HG02571 (cell line): ENCODE measurements around the gene CNST.
A peak's percentile ranks its signal among the peaks of the same experiment; 100 is the strongest.
"Not testable (repeated sequence)": the region's sequence is repeated elsewhere in the genome, so short reads cannot be mapped to it uniquely, and the experiment has no call there.

ENCODE experiments used
- ATAC-seq: cut with Tn5 transposase; IDR thresholded peaks from one replicate; pipeline ENCODE4 v1.9.1; 2021; ENCODE audit warnings: mild to moderate bottlenecking, moderate library complexity; ENCODE audit not compliant: unreplicated experiment

Gene CNST

DNA sequence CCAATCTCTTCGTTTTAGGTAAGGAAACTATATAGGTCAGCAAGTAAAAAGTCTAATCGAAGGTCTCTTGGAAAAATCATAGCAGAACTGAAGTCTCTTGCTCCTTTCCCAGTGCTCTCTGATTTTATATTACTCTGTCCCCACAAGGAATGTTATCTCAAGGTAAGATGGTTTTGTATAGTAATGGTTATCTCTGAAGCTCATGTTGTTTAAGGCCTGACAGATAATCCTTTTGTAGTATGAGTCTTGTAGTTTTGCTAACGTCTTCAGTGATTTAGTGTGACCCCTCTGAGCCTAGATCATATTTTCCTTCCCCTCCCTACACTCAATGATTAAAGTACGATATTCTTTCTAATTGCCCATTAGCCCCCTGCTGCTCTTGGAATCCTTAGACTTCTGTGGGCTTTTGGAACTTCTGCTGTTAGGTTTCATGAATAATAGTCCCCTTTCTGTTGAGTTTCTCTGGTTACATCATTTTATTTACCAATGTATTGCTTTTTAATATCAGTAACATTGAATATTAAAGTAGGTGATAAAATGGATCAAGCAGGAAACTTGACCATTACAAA, 52.1 kb downstream of the CNST start:
- ATAC-seq, result no peak

DNA sequence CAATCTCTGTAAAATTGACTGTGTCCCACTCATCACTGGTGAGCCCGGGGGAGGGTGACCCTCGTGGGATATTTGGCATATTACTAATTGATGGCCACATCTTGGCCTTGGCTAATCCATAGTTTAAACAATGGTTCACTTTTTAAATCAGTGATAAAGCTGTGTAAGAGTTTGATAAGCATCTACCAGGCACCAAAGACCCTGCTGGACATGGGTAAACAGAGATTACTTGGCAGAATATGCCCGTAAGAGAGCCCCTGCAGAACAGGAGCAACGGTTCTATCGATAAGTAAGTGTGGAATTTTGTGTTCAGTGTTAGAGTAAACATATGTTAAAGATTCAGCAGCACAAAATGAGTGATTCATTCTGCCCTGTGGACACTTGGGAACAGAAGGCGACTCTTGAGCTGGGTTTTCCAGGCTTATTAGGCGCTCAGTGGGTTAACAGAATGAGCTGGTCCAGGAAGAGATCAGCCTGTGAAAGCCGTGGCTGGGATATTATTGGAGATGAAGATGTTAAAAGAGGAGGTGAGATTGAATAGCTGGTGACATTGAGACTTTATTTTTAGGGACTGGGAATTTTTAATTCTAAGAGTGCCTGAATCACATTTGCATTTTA, 55.9 kb downstream of the CNST start:
- ATAC-seq, result no peak

DNA sequence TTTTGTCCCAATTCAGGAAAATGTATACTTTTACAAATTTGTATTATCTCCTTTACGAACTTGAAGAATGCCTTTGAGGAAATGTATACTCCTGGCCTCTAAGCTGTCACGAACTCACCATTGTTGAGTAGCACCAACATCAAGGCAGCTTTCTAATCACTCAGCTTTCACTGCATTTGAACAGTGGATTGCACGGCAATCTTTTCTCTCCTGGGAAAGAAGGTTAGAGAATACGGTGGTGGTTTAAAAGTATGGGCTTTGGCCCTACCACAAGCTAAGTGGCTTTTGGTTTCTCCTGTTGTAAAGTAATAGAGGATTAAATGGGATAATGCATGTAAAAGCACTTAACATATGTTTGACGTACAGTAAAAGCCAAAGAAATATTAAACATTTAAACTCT, 57.8 kb downstream of the CNST start:
- ATAC-seq, result no peak

DNA sequence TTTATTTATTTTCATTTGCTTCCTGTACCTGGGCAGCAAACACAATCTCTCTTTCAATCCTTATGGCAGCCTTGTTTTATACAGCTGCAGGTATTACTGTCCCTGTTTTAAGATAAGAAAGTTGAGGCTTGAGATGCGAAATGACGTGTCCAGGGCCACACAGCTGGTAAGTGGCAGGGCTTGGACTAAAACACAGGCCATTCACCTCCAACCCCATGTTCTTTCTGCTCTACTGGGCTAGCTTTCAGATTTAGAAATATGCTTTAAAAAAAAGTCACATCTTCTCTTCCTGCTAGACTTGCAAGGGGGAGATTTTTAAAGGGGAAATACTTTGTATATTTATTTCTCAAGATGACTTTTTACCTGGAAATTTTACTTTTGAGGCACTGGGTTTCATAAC, 62.8 kb downstream of the CNST start:
- peak; percentile 91 for ATAC-seq

DNA sequence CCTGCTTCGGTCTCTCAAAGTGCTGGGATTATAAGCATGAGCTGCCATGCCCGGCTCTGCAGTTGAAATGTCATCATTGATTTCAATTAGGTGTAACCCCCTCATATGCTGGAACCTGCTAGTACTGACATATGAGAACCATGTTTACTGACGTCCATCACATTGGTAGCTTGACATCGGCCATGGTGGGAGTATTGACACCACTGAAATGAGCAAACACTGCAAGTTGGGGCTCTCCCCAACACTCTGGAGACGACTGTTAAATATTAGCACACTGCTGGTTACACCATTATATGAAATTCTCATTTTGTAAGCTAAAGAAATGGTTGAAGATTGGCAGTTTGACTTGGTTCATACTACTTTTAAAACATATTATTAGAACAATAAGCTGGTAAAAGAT, 63.7 kb downstream of the CNST start:
- peak; percentile 43 for ATAC-seq

DNA sequence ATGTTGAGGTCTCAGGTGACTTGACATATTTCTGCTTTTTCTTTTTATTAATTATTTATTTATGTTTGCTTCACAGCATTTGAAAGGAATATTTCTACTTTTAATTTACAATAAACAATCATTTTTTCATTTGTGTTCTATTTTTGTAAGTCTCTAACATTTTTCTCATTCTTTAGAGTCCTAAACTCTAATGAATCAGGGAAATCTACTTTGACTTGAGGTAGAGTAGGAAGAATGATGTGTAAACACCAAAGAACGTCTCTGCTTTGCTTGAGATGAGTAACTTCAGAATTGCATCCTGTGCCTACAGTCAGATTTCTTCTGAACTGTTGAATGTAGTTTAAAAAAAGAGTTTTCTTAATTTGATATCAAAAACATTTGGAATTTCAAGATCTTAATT, 65.2 kb downstream of the CNST start:
- ATAC-seq, result no peak

DNA sequence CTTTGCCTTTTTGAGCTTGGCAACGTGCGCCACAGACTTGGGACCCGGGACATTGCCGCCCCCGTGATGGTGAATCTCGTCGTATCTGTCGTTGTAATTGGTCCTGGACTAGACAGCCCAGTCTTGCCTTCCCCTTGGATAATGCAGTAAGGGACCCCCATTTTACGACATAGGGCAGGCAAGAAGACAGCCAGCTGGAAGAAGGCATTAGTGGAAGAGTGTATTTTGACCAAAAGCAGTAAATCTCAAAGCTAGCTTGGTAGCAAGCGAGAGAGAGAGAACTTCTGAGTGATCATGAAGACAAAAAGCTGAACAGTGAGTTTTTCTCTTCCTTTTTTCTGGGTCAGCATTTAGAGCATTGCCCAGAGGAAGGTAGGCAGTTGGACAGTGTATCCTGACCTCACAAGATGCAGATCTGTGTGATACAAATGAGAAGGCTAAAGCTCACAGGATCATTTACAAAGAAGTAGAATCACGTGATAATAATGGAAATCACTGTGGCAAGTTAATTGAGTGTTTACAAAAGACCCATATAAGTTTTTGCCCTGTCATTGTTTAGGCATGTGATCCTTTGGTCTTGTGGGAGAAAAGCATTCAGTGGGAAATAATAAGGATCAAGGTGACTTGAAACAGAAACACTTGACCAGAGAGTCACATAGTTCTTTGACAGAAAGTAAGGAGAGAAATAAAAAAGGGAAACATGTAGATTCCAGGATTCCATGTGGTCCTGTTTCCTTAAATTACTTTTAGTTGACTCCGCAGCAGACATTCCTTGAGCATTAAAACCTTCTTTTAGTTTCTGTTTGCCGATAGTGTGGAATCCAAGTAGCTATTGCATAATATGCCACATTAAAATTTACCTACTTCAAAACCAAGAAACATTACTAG, 66.3 kb downstream of the CNST start:
- ATAC-seq, result no peak

DNA sequence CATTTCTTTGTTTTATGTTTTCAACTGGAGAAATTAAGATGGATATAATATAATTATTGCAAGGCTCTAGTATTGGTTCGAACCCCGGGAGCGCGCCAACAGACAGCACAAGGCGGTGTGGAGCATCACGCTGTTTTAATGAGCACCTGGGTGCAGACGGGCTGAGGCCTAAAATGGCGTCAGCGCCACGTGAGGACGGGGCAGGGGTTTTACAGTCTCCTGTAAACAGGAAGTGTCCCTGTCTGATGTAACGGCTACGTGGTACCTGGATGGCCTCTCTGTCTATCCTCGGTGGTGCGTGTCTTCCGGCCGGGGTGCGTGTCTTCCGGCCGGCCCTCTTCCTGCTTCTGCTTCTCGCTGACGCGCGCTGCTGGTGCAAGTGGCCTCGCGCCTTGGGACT, 68.4 kb downstream of the CNST start:
- ATAC-seq, result not testable (repeated sequence)

DNA sequence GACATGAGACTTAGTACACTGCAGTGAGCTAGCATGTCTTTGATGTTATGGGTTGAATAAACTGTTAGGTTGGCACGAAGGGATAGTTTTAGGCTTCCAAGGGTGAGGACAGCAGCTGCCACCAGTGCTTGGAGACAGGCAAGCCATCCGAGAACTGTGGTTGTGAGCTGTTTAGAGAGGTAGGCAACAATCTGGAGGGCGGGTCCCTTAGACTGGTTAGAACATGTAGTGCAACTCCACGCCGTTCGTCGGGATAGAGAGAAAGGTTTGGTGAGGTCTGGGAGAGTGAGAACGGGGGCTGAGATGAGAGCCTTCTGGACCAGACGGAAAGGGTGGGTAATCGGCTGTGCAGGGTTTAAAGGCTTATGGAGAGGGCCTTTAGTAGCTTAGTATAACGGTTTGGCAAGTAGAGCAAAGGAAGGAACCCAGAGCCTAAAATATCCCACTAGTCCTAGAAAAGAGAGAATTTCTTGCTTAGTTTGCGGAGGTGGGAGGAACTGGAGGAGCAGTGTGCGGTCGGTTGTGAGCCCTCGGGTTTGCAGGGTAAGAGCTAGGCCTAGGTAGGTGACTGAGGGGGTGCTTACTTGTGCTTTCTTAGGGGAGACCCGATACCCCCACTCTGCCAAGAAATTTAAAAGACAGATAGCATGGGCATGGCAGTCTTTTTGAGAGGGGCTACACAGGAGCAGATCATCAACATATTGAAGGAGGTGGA, 72.8 kb downstream of the CNST start:
- no peak for ATAC-seq

DNA sequence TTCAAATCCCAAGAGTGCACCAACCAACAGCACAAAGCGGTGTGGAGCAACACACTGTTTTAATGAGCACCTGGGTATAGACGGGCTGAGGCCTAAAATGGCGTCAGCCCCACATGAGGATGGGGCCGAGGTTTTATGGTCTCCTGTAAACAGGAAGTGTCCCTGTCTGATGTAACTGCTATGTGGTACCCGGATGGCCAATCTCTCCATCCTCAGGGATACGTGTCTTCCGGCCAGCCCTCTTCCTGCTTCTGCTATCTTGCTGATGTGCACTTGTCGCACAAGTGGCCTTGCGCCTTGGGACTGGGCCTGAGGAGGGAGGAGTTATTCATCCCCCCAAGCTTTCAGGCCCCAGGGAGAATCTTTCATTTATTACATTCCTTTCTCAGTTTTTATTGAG, 73.5 kb downstream of the CNST start:
- ATAC-seq, result no peak

DNA sequence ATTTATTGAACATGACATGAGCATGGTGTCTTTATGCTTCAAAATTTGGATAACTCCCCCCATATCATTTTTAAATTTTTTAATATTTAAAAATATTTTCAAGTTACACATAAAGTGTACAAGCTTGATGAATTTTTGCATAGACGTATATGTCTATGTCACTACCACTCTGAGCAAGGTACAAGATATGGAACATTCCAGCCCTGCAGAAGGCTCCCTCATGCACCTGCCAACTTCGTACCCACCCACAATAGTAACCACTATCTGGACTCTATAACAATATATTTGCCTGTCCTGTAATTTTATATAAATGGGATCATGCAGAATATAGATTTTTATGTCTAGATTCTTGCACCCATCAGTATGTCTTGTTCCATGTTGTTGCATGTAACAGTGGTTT, 74.5 kb downstream of the CNST start:
- no peak for ATAC-seq

DNA sequence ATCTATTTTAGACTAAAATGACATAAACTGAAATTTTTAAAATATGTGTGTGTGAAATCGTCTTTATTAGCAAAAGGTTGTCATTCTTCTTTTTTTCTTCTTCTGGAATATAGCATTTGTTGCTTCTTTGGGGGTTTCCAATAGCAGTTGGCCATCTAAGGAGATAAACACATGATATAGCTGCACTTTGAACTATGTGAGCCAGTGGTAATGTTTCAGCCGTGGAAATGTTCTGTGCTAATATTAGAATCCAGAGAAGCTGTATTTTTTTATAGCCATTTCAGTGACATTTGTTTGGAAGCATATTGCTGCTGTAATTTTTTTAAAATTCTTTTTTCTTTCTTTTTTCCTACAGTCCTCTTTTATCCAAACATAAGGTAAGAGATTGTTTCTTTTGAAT, 75.1 kb downstream of the CNST start:
- no peak for ATAC-seq

DNA sequence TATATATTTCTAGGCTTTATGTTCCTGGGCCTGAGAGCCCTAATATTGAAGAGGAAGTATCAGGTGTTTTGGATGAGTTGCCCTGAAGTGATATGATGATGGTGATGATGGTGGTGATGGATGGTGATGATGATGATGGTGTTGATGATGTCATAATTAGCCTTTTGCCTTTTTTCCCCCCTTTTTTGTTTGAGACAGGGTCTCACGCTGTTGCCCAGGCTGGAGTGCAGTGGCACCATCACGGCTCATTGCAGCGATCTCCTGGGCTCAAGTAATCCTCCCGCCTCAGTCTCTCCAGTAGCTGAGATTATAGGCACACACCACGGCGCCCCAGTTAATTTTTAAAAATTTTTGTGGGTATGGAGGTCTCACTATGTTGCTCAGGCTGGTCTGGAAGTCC, 76.5 kb downstream of the CNST start:
- ATAC-seq, result no peak

DNA sequence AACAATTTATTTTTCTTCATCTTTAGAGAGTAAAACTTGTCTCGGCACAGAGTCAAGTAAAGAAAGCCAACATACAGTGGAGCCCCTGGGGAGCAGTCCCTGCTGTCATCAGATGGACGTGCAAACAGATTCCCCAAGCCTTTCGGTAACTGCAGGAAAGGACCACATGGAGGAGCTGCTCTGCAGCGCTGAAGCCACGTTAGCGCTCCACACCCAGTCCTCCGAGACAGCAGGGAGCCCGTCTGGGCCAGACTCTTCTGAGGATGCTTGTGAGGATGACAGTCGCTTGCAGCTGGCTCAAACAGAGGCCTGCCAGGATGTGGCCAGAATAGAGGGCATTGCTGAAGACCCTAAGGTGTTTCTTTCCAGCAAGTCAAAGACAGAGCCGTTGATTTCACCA, 80.9 kb downstream of the CNST start:
- ATAC-seq, result no peak

DNA sequence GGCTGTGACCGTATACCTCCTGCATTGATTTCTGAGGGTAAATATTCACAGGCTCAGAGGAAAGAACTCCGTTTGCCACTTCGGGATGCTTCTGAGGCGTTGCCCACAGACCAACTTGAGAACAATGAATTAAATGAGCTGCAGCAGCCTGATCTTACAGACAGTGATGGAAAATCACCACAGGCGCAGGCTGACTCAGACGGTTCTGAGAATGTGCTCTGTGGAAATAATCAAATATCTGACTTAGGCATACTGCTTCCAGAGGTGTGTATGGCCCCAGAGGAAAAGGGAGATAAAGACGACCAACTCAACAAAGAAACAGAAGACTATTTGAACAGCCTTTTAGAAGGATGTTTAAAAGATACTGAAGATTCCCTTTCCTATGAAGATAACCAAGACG, 81.3 kb downstream of the CNST start:
- no peak for ATAC-seq

DNA sequence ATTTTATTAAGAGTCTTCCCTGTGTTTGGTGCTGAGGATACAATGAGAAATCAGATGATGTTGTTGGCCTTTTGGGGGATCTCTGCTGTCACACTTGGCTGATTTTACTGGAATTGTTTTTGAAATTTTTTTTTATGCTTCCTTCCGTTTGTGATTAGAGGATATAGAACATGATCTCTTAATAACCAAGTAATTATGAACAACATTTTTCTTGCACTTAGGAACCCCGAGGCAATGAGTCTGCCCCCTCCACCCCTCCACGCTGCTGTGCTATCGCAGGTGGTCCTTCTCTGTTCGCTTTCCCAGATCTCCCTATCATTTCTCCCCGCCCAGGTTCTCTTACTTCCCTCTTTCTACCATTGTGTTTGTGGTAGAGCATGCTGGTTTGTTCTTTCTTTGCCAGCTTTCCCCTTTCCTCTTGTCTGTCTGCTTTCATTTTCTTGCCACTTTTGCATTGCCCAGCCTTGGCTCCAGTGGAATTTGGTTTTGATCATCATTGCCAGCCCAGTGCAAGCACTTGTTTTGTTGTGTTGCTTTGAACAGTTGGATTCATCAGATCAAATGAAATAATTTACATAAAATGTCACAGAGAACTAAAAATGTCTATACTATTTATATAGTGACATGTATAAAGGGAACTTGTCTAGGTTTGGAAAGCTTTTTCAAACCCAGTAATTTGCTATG, 84.9 kb downstream of the CNST start:
- ATAC-seq, result no peak

DNA sequence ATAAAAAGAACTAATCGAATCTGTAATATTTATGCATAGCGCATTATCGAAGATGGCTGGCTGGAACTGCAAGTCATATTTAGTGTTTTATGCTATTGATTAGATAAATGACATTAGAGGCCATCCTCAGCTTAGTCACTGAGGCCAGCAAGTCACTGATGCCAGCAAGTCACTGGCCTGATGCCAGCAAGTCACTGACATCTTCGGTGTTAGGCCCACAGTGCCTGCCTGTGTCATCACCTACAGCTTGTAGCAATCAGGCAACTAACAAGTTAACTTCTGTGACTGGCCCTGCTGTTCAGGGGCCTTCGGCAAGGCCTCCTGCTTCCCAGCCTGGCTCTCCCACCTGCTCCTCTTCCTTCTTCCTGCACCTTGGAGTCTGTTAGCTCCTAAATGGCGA, 92.3 kb downstream of the CNST start:
- ATAC-seq, result no peak

DNA sequence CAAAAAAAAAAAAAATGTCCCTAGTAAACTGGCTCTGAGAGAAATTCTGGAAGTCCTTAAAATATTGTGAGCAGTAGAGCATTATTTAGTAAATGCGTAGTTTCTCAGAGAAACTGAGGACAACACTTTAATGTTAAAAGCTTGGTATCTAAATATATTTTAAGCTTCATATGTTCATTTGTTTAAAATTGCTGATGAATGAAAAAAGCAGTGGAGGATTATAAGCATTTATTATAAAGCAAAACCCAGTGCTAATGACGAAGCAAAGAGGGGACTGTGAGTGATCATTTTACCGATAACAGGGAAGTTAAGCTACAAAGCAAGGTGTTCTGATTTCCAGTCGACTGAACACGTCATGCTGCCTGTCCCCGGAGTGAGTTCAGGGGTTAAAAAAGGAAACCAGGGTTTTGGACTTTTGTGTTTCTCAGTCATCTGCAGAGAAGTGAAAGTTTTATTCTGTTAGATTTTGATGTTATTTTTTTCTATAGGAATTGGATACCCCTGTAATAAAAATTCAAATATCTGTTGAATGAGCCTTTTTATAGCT, 93.4 kb downstream of the CNST start:
- ATAC-seq, result no peak

DNA sequence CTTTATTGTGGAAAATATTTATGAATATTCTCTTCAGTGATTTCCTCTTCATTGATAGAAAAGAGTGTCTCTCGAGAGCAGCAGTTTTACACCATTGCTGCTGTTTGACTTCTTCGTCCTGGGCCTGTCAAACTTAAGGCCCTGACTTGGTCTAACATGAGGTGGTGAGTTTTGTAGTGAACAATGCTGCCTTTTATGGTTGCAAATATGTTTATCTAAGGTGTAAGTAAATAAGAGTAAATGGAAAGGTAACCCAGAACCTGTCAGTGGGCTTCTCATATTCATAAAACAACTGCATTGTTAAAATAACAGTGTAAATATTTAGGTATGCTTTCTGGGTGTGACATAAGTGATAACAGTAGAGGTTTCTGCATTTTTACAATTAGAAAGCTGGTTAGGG, 95.2 kb downstream of the CNST start:
- no peak for ATAC-seq

DNA sequence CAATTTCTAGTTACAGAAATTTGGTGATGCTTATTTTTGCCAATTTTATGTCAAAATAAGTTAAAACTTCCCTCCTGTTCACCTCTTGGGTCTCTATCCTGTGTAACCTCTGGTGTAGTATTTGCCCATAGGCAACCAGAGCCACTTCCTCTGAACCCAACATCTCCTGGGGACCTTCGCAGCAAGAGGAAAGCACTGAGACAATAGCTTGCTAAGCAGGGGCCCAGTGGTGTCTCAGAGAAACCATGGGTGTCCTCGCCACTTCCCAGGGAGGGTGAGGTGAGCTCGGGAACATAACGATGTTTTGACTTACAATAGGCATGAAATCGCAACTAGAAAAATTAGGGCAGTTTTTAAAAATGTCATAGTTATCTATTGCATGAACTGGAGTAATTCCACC, 101.5 kb downstream of the CNST start:
- no peak for ATAC-seq

DNA sequence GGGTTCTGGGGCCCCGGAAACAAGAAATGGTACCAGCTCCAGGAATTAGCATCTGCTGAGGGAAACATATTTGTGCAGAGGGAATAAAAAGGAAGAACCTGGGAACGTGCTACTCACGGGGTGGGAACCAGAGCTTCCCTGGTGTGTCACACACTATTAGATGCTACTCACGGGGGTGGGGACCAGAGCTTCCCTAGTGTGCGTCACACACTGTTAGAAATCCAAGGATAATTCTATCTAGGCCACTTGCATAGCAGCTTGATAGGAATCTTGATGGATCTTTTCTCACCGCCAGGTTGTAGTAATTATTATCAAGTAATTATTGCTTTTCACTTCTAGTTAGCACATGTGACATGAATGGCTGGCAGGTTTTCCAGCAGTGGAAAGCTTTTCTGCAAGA, 103.4 kb downstream of the CNST start:
- ATAC-seq, result no peak
